SK-N-SH (cell line): ENCODE data around the gene LDAH.

Source experiments
- CHD2 ChIP-seq: fragments of 150-350 bp; IDR thresholded peaks from 2 replicates; pipeline ENCODE4 v1.6.1; 2018; ENCODE audit warnings: low read length; ENCODE audit not compliant: partially characterized antibody
- ELF1 ChIP-seq: IDR thresholded peaks from 2 replicates; pipeline ENCODE4 v1.4.0; 2012
- EP300 ChIP-seq, 2 experiments: IDR thresholded peaks; 2 replicates each; pipeline versions ENCODE4 v1.4.0 to v1.6.1; 2012; ENCODE audit warnings: borderline replicate concordance in 1 of 2, low read depth in 1 of 2, low read length in 1 of 2
- EZH2phosphoT487 ChIP-seq: fragments of 200-600 bp; sonication (generic); IDR thresholded peaks from 2 replicates; pipeline ENCODE4 v1.6.1; 2017; ENCODE audit warnings: low read depth, mixed run types, mild to moderate bottlenecking, antibody characterized with exemption, moderate library complexity, borderline replicate concordance
- MXI1 ChIP-seq: IDR thresholded peaks from 2 replicates; pipeline ENCODE4 v1.6.1; 2012; ENCODE audit warnings: mild to moderate bottlenecking, low read depth, low read length, improper control_type of control experiment
- RCOR1 ChIP-seq: fragments of 150-350 bp; IDR thresholded peaks from 2 replicates; pipeline ENCODE4 v1.6.1; 2017; ENCODE audit warnings: antibody characterized with exemption, low read length
- TCF12 ChIP-seq: IDR thresholded peaks from 2 replicates; pipeline ENCODE4 v1.4.0; 2012
- USF2 ChIP-seq: fragments of 150-350 bp; IDR thresholded peaks from 2 replicates; pipeline ENCODE4 v1.6.1; 2017; ENCODE audit warnings: antibody characterized with exemption, low read length, low read depth, borderline replicate concordance
- YY1 ChIP-seq: IDR thresholded peaks from 2 replicates; pipeline ENCODE4 v1.4.0; 2012; ENCODE audit warnings: low read depth, mild to moderate bottlenecking
- TF ChIP-seq, protein P1 (sequence below): fragments of 200-600 bp; sonication (generic); IDR thresholded peaks from 2 replicates; pipeline ENCODE4 v1.6.1; 2017; ENCODE audit warnings: antibody characterized with exemption, mild to moderate bottlenecking, moderate library complexity

GRCh38 chr2:20717641-20718040 is 105.3 kb downstream of the LDAH start:
- TF ChIP-seq CHD2 (no peak), ELF1 (no peak), EZH2phosphoT487 (no peak), MXI1 (no peak), EP300 (IDR thresholded peaks at IDR 0.05; ENCODE audit: borderline replicate concordance in 1 of 2, low read depth in 1 of 2, low read length in 1 of 2) (no peak), TCF12 (no peak), RCOR1 (no peak), USF2 (no peak), YY1 (no peak)
- TF ChIP-seq, protein P1, sequence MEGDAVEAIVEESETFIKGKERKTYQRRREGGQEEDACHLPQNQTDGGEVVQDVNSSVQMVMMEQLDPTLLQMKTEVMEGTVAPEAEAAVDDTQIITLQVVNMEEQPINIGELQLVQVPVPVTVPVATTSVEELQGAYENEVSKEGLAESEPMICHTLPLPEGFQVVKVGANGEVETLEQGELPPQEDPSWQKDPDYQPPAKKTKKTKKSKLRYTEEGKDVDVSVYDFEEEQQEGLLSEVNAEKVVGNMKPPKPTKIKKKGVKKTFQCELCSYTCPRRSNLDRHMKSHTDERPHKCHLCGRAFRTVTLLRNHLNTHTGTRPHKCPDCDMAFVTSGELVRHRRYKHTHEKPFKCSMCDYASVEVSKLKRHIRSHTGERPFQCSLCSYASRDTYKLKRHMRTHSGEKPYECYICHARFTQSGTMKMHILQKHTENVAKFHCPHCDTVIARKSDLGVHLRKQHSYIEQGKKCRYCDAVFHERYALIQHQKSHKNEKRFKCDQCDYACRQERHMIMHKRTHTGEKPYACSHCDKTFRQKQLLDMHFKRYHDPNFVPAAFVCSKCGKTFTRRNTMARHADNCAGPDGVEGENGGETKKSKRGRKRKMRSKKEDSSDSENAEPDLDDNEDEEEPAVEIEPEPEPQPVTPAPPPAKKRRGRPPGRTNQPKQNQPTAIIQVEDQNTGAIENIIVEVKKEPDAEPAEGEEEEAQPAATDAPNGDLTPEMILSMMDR: no peak
